ENCODE results near the gene SCARF2. TPM values are rescaled to one million over a fixed set of nuclear protein-coding genes. Genes with fewer than 3 reads are reported as not detected.

Gene SCARF2
- total RNA-seq, 2 experiments from 2014 or later: 1.5 to 1.7 TPM

DNA sequence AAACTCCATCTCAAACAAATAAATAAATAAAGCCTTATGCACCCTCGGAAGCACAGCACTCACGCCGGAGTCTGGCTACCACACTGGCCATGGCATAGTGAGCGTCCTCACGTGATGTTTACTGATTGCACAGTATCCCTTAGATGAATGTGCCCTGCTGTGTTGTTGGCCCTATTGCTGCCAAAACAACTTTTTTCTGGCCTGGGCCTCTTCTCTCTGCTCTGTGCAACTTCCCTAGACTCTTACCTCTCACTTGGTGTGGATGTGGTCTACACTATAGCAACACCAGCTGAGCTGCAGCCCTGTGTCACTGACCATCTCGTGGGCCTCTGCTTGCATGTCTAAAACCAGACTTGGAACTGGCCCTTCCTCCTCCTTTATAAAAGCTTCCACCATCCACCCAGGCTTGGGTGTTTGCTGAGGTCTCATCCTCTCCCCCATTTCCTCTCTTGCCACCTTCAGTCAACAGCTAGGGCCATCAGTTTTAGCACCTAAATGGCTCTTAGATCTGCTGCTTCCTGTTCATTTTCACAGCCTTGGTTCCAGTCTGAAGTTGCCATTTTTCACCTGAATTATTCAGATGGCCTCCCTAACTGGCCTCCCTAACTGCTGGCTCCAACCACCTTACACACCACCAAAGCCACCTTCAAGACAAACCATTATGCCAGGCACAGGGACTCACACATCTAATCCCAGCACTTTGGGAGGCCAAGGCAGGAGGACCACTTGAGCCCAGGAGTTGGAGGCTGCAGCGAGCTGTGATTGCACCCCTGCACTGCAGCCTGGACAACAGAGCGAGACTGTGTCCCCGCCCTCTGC is 34.5 kb downstream of the SCARF2 start:
- peak; percentile 82 for ATAC-seq (ENCODE audit: low read depth)
- Mint-ChIP-seq H3K27me3 (no peaks in the 10 kb centered on the region), H3K27ac (peak overlapping the region; percentile 80)

DNA sequence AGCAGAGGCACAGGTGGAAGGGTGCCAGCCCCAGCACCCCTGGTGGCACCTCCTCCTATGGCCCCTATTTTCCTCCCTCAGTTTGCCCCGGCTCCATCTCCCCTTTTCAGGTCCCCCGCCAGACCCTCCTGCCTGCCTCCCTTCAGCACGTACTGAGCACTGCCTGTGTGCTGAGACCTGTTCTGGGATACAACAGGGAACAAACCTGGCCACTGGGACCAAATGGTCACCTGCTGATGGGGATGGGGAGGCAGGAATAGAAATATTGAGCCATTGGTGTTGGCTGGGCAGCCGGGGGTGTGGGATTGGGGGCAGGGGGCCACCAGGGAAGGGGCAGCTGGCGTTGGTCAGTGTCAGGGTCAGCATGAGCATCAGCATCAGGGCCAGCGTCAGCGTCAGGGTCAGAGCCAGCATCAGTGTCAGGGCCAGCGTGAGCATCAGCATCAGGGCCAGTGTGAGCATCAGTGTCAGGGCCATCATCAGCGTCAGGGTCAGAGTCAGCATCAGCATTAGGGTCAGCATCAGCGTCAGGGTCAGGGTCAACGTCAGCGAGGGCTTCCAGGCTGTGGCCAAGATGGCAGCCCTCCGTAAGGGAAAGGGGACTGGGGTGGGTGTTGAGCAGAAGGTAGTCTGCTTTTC is 36.1 kb downstream of the SCARF2 start:
- Mint-ChIP-seq H3K4me3 (peak overlapping the region; percentile 30), H3K36me3 (peaks cover 8% of the 10 kb centered on the region), H3K27ac (no peak overlapping the region)

More for the DNA sequence above, 34.5 kb downstream of the SCARF2 start:
- POLR2A ChIA-PET: interaction anchor here (0.9 to 1.1 kb wide), 2 partner anchors 9 to 28 kb away, joined by 4 to 7 read pairs; partner anchors contain the start of gene ZNF74
- no peaks in the 10 kb centered on the region for H3K9me3 Mint-ChIP-seq
- H3K4me1 Mint-ChIP-seq: peaks cover 11% of the 10 kb centered on the region
- no peak for DNase-seq
- peak overlapping the region; percentile 2 for H3K4me3 Mint-ChIP-seq
- peaks cover 11% of the 10 kb centered on the region for H3K36me3 Mint-ChIP-seq

DNA sequence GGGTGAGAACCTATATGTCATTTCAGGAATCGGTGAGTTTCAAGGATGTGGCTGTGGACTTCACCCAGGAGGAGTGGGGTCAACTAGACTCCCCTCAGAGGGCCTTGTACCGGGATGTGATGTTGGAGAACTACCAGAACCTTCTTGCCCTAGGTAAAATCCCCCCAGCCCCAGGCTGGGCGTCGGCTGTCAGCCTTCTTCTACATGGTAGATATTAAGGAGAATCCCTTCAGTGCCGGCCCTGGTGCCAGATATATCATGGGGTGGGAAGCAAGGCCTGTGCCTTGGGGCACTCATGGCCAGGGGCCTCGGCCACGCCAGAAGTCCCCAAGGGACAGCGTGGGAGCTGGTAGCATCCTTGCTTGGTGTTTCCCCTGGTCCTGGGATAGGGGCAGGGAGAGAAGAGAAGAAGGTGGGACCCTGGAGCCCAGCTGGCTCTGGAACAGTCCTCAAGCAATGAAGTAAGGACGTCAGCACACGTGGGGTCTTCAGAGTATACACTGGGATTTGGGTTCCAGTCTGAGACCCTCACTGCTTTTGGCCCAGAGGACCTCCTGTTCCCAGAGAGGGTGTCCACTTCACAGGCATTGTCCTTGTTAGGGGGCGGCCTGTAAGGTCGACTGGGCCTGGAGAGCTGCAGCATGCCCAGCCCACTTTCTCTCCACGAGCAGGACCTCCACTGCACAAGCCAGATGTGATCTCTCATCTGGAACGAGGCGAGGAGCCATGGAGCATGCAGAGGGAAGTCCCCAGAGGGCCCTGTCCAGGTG is 36.8 kb downstream of the SCARF2 start:
- no peaks in the 10 kb centered on the region for H3K9me3 Mint-ChIP-seq
- peaks cover 19% of the 10 kb centered on the region for H3K4me1 Mint-ChIP-seq
- H3K27me3 Mint-ChIP-seq: no peaks in the 10 kb centered on the region
- ATAC-seq (ENCODE audit: low read depth) (no peak), DNase-seq (no peak)
- peaks cover 8% of the 10 kb centered on the region for H3K36me3 Mint-ChIP-seq
- H3K4me3 Mint-ChIP-seq: no peak overlapping the region
- no peak overlapping the region for H3K27ac Mint-ChIP-seq
- POLR2A ChIA-PET: no interaction called here

More for the DNA sequence above, 36.1 kb downstream of the SCARF2 start:
- POLR2A ChIA-PET: no interaction called here
- ATAC-seq (ENCODE audit: low read depth) (no peak), DNase-seq (no peak)
- Mint-ChIP-seq H3K4me1 (peaks cover 12% of the 10 kb centered on the region), H3K9me3 (no peaks in the 10 kb centered on the region), H3K27me3 (no peaks in the 10 kb centered on the region)

DNA sequence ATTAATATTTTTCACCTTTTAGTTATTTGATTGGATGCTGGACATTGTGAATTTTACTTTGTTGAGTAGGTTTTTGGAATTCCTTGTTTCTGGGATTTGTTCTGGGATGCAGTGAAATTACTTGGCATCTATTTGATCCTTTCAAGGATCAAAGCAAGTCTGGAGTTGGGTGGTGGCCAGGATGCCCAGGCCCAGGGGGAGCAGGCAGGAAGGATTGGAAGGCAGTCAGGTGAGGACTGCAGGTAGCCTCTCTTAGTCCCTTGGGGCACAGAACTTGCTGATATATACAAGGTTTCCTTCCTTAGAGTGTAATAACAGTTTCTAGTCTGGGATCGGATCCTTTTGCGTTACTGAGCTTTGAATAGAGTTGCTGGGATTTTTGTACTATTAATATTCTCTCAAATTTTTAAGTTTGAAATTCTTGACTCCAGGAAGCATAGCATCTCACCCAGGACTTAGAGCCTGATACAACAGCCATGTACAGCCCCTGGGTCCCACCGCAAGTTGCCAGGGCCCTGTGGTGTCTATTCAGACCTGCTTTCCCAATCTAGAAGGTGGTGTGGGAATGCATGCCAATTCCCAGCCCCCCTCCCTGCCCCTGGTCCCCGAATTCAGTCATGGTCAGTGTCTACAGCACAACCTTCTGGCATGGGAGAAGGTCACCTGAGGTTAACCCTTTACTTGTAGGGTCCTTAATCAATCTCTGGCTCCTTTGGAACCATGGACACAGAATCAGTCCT is 37.6 kb downstream of the SCARF2 start:
- Mint-ChIP-seq H3K9me3 (no peaks in the 10 kb centered on the region), H3K4me1 (peaks cover 24% of the 10 kb centered on the region), H3K4me3 (no peak overlapping the region), H3K36me3 (peaks cover 8% of the 10 kb centered on the region), H3K27ac (no peak overlapping the region), H3K27me3 (no peaks in the 10 kb centered on the region)
- no peak for DNase-seq
- ATAC-seq (ENCODE audit: low read depth): no peak
- POLR2A ChIA-PET: no interaction called here

DNA sequence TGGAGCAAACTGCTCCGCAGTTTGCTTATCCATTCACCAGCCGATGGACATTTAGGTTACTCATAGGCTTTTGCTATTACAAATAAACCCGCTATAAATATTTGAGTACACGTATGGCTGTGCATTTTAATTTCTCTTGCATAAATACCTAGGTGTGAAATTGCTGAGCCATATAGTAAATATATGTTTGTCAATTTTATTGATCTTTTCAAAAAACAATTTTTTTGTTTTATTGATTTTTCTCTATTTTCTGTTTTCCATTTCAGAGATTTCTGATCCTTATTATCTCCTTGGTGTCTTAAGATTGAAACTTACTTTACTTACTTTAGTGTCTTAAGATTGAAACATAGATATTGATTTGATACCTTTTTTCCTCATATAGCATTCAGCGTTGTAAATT is 39.2 kb downstream of the SCARF2 start:
- Mint-ChIP-seq H3K36me3 (peaks cover 5% of the 10 kb centered on the region), H3K27ac (no peak overlapping the region), H3K27me3 (no peaks in the 10 kb centered on the region), H3K4me3 (no peak overlapping the region), H3K9me3 (no peaks in the 10 kb centered on the region), H3K4me1 (peaks cover 26% of the 10 kb centered on the region)
- DNase-seq (no peak), ATAC-seq (ENCODE audit: low read depth) (no peak)
- POLR2A ChIA-PET: no interaction called here

DNA sequence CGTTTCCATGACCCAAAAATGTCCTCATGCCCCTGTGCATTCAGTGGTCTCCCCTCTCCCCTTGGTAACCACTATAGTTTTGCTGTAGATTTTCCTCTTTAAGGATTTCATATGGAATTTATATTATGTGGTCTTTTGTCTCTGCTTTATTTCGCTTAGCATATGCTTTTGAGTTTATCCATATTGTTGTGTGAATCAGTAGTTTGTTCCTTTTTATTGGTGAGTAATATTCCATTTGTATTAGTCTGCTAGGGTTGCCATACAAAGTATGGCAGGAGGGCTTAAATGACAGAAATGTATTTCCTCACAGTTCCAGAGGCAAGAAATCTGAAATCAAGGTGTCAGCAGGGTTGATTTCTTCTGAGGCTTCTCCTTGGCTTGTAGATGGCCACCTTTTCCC is 40.1 kb downstream of the SCARF2 start:
- no peak overlapping the region for H3K27ac Mint-ChIP-seq

DNA sequence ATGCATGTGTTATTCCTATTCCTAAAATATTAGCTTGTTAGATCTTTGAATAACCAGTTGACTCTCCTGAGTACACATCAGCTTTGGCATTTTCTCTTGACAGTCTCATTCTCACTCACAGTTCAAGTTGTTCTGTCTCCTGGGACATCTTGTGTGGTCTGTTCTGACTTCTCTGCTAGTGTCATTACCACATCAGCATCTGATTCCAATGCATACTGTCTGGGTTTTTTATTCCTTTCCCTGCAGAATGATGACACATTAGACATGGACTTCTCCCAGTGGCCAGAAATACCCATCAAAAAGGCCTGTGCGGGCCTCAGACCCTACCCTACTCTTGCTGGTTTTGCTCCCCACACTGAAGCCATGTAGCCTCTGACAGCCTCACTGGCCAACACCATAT is 41.0 kb downstream of the SCARF2 start:
- H3K4me3 Mint-ChIP-seq: no peak overlapping the region
- DNase-seq: no peak
- POLR2A ChIA-PET: interaction anchor here (0.6 kb wide), 1 partner anchor 363 kb away, joined by 3 read pairs; no protein-coding TSS in a partner anchor
- no peaks in the 10 kb centered on the region for H3K9me3 Mint-ChIP-seq
- H3K27me3 Mint-ChIP-seq: no peaks in the 10 kb centered on the region
- no peaks in the 10 kb centered on the region for H3K36me3 Mint-ChIP-seq
- no peak overlapping the region for H3K27ac Mint-ChIP-seq
- peaks cover 22% of the 10 kb centered on the region for H3K4me1 Mint-ChIP-seq
- ATAC-seq (ENCODE audit: low read depth): no peak

More for the DNA sequence above, 40.1 kb downstream of the SCARF2 start:
- Mint-ChIP-seq H3K4me1 (peaks cover 22% of the 10 kb centered on the region), H3K4me3 (no peak overlapping the region), H3K36me3 (no peaks in the 10 kb centered on the region), H3K27me3 (no peaks in the 10 kb centered on the region), H3K9me3 (no peaks in the 10 kb centered on the region)
- POLR2A ChIA-PET: no interaction called here
- ATAC-seq (ENCODE audit: low read depth) (no peak), DNase-seq (no peak)

DNA sequence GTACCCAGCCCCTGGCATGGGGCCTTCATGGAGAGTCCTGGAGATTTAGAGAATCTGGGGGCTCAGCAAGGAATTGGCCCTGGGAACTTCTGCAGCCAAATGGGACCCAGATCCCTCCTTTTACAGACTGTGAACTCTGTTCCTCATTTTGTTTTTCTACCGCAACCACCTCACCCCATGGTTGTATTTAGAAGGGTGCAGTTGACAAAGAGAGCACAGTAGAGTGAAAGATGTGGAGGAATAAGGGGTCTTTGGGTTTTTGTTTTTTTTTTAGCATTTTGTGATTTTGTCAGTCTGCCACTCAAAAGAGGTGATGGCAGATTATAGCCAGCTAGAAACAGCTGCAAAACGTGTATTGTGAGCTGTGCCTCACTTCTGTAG is 41.7 kb downstream of the SCARF2 start:
- ATAC-seq (ENCODE audit: low read depth): no peak
- peaks cover 22% of the 10 kb centered on the region for H3K4me1 Mint-ChIP-seq

DNA sequence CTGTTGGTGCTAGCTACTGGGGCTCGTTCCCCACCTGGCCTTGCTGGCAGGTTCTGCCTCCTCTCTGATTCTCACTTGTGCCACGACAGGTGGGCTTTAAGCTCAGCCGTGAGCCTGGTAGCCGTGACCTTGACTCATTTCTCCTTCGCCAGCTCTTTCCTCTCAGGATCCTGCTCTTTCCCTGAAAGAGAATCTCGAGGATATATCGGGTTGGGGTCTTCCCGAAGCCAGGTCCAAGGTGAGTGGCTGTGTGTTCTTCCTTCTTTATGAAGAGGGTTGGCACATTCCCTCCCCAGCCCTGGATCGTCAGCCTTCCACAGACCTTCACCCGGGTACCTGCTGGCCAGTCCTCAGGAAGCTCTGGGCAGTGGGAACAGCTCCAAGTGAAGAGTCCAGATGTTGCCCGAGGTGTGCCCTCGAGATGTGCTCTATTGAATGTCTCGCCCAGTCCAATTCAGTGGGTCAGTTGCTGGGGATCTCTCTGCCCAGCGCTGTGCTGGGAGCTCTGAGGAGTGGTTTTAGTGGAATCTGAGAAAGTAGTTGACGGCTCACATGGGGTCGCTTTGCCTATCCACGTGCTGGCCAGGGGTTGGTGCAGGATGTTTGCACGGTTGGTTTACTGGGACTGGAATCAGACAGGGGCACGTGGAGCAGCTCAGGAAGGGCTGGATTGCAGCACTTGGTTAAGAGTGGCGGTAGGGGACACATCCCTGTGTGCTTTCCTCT is 42.3 kb downstream of the SCARF2 start:
- POLR2A ChIA-PET: interaction anchor here (2.3 kb wide), 1 partner anchor 69 kb away, joined by 10 read pairs; no protein-coding TSS in a partner anchor
- DNase-seq (no peak), ATAC-seq (ENCODE audit: low read depth) (no peak)
- no peaks in the 10 kb centered on the region for H3K9me3 Mint-ChIP-seq
- no peaks in the 10 kb centered on the region for H3K36me3 Mint-ChIP-seq
- no peaks in the 10 kb centered on the region for H3K27me3 Mint-ChIP-seq
- H3K4me3 Mint-ChIP-seq: peak overlapping the region; percentile 88
- H3K27ac Mint-ChIP-seq: peak overlapping the region; percentile 76
- H3K4me1 Mint-ChIP-seq: peaks cover 22% of the 10 kb centered on the region

More for the DNA sequence above, 41.7 kb downstream of the SCARF2 start:
- Mint-ChIP-seq H3K9me3 (no peaks in the 10 kb centered on the region), H3K27me3 (no peaks in the 10 kb centered on the region), H3K36me3 (no peaks in the 10 kb centered on the region), H3K4me3 (no peak overlapping the region), H3K27ac (no peak overlapping the region)
- POLR2A ChIA-PET: interaction anchor here (0.6 kb wide), 1 partner anchor 362 kb away, joined by 3 read pairs; no protein-coding TSS in a partner anchor
- no peak for DNase-seq

DNA sequence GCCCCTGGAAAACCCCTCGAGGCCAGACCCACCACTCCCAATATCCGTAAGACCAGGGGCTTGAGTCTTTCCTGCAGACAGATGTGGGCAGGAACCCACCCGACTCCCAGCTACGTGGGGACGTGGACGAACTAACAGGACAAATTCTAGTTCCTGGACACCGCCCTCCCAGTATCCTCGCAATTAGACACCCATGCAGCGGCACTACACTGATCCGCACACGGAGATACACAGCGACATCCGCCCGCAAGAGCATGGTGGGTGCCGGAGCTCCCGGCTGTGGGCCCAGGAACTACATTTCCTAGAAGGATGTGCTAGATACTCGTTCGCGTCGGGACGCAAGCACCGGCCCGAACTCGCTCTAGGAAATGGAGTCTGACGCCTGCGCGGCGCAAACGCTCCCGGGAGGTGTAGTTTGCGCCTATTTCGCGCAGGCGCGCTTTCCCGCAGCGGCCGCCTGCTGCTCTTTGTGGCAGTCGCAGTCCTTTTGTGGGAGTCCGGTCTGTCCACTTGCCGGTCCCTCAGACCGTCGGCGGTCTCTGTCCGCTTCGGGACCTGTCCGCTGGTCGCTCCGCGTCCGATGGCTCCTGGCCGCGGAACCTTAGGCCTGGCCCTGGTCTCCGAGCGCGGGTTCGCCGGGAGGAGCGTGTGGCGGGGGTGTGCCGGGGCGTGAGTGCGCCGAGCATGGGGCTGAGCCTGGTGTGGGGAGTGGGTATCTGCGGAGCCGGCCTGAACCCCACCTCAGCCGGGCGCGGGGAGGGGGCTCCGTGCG is 43.7 kb downstream of the SCARF2 start, which contains the start of gene ZNF74:
Gene ZNF74 (plus strand): TSS at position 447 of the 772 bp plus-strand sequence. CDS start 478 bp downstream, outside the sequence.
- peaks cover 2% of the 10 kb centered on the region for H3K27me3 Mint-ChIP-seq
- ATAC-seq (ENCODE audit: low read depth) (peak; percentile 97), DNase-seq (peak; percentile 86)
- no peaks in the 10 kb centered on the region for H3K9me3 Mint-ChIP-seq
- no peaks in the 10 kb centered on the region for H3K36me3 Mint-ChIP-seq
- POLR2A ChIA-PET: interaction anchor here (0.7 to 2.5 kb wide), 6 partner anchors 10 to 75 kb away, joined by 3 to 10 read pairs (median 5); partner anchors contain the start of gene DGCR6L
- peaks cover 22% of the 10 kb centered on the region for H3K4me1 Mint-ChIP-seq
- H3K4me3 Mint-ChIP-seq: peak within 1 kb of the TSS; percentile 88
- peak within 1 kb of the TSS; percentile 91 for H3K27ac Mint-ChIP-seq

DNA sequence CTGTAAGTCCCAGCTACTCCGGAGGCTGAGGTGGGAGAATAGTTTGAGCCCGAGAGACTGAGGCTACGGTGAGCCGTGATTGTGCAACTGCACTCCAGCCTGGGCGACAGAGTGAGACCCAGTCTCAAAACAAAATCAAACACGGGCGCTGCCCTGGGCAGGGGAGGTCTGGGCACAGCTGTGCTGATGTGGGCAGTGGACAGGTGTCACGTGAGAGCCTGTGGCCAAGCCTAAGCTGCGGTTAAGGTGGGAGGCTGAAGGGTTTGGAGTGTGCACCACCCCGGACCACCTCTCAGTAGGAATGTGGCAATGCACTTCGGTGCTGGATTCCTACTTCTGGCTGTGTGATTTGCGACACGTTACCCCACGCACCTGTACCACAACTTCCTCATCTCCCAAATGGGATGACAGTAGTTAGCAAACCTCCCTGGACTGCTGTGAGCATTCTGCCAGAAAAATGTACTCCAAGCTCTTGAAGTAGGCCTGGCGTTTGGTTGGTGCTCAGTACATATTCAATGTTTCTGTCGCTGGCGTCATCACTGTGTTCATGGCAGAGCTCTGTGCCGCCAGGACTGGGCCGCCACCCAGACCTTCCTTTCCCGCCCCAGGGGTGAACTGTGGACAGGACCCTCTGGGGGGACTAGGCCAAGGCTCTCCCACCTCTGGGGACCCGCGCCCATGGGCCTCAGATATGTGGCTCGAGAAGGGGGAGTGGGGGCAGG is 44.5 kb downstream of the SCARF2 start:
- no peaks in the 10 kb centered on the region for H3K36me3 Mint-ChIP-seq
- H3K27ac Mint-ChIP-seq: peak overlapping the region; percentile 91
- no peaks in the 10 kb centered on the region for H3K9me3 Mint-ChIP-seq
- peak overlapping the region; percentile 88 for H3K4me3 Mint-ChIP-seq
- POLR2A ChIA-PET: interaction anchor here (0.7 to 2.5 kb wide), 6 partner anchors 10 to 74 kb away, joined by 3 to 10 read pairs (median 5); partner anchors contain the start of gene DGCR6L
- ATAC-seq (ENCODE audit: low read depth) (no peak), DNase-seq (no peak)
- H3K27me3 Mint-ChIP-seq: peaks cover 5% of the 10 kb centered on the region
- peaks cover 22% of the 10 kb centered on the region for H3K4me1 Mint-ChIP-seq
